ENCODE results near the gene ANKHD1. TPM values are rescaled to one million over a fixed set of nuclear protein-coding genes. Genes with fewer than 3 reads are reported as not detected.

ANKHD1 gene
- polyA plus RNA-seq, 3 donors, result 29.0 to 110 (median 43.6) TPM

DNA sequence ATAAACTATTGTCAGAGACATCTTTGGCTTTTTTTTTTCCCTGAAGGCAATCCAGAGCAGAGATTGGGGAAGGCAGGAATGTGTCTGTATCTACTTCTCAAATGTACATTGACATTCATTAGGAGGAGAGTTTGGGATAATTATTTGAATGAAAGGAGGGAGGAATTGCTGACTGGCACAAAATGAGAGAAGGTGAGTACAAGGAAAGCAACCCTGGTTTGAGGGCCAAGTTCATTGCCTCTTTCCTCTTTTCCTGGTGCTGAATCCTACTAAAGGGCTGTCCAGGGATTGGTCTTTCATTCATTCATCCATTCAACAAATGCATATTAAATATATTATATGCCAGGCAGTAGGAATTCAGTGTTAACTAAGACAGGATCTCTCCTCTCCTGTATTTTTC is 18.8 kb upstream of the ANKHD1 start:
- Histone ChIP-seq H3K27ac (ENCODE audit: low read depth in 1 of 2, low read length in 2 of 2) (no peak overlapping the region), H3K9ac (ENCODE audit: insufficient read depth, low read length, poor library complexity, severe bottlenecking) (no peak overlapping the region), H3K36me3 (replicated peaks in 1 of 2; ENCODE audit: control insufficient read depth in 1 of 2, insufficient read depth in 2 of 2, low read length in 2 of 2) (no peaks in the 10 kb centered on the region), H3K4me1 (ENCODE audit: control insufficient read depth in 1 of 2, insufficient read depth in 2 of 2, low read length in 2 of 2) (peaks cover 0 to 6% of the 10 kb centered on the region in 2 donors), H3K9me3 (replicated peaks in 1 of 2; ENCODE audit: control insufficient read depth in 1 of 2, insufficient read depth in 1 of 2, low read length in 2 of 2) (no peaks in the 10 kb centered on the region), H3K79me2 (ENCODE audit: insufficient read depth, low read length) (no peaks in the 10 kb centered on the region), H3K4me3 (replicated peaks in 1 of 3; ENCODE audit: low read depth in 2 of 3, low read length in 3 of 3) (no peak overlapping the region), H3K4me2 (replicated peaks; ENCODE audit: extremely low read depth, low read length, poor library complexity, severe bottlenecking) (no peak overlapping the region), H4K20me1 (ENCODE audit: insufficient read depth, low read length) (no peaks in the 10 kb centered on the region), H3K27me3 (ENCODE audit: control insufficient read depth in 2 of 2, insufficient read depth in 2 of 2, low read length in 2 of 2) (no peaks in the 10 kb centered on the region), H2AFZ (ENCODE audit: insufficient read depth, low read depth, low read length, poor library complexity, severe bottlenecking) (no peak overlapping the region)
- no peak for DNase-seq
- no peaks in the 10 kb centered on the region for H3K36me3 Mint-ChIP-seq
- intact Hi-C loops (cut with micrococcal nuclease), result no loop called here
- TF ChIP-seq, protein P1, sequence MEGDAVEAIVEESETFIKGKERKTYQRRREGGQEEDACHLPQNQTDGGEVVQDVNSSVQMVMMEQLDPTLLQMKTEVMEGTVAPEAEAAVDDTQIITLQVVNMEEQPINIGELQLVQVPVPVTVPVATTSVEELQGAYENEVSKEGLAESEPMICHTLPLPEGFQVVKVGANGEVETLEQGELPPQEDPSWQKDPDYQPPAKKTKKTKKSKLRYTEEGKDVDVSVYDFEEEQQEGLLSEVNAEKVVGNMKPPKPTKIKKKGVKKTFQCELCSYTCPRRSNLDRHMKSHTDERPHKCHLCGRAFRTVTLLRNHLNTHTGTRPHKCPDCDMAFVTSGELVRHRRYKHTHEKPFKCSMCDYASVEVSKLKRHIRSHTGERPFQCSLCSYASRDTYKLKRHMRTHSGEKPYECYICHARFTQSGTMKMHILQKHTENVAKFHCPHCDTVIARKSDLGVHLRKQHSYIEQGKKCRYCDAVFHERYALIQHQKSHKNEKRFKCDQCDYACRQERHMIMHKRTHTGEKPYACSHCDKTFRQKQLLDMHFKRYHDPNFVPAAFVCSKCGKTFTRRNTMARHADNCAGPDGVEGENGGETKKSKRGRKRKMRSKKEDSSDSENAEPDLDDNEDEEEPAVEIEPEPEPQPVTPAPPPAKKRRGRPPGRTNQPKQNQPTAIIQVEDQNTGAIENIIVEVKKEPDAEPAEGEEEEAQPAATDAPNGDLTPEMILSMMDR (IDR thresholded peaks at IDR 0.05), result no peak
- no peak overlapping the region for H3K4me3 Mint-ChIP-seq
- H3K27ac Mint-ChIP-seq, result no peak overlapping the region
- H3K9me3 Mint-ChIP-seq, result peaks cover 0 to 7% (median 2%) of the 10 kb centered on the region in 7 donors
- no peaks in the 10 kb centered on the region for H3K27me3 Mint-ChIP-seq (ENCODE audit: low read depth in 3 of 3)
- peaks cover 5% of the 10 kb centered on the region for H3K4me1 Mint-ChIP-seq

DNA sequence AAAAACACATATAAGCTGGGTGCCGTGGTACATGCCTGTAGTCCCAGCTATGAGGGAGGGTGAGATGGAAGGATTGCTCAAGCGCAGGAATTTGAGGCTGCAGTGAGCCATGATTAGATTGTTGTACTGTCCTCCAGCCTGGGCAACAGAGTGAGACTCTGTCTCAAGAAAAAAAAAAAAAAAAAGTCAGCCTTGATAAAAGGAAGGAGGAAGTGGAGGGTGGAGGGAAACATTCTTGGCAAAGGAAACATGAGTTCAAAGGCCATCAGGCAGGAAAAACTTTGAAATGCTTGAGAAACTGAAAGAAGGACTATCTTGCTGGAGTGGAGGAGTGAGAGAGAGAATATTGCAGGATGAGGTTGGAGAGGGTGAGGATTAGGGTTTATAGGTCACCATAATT is 18.3 kb upstream of the ANKHD1 start:
- peak overlapping the region in 2 of 7 donors; percentile 29 to 46 for H3K27ac Mint-ChIP-seq
- intact Hi-C loops (cut with micrococcal nuclease), result no loop called here
- H4K20me1 ChIP-seq (ENCODE audit: insufficient read depth, low read length), result no peaks in the 10 kb centered on the region

More for the DNA sequence above, 18.3 kb upstream of the ANKHD1 start:
- Histone ChIP-seq H2AFZ (ENCODE audit: insufficient read depth, low read depth, low read length, poor library complexity, severe bottlenecking) (no peak overlapping the region), H3K9ac (ENCODE audit: insufficient read depth, low read length, poor library complexity, severe bottlenecking) (no peak overlapping the region), H3K79me2 (ENCODE audit: insufficient read depth, low read length) (no peaks in the 10 kb centered on the region), H3K4me2 (replicated peaks; ENCODE audit: extremely low read depth, low read length, poor library complexity, severe bottlenecking) (no peak overlapping the region), H3K36me3 (replicated peaks in 1 of 2; ENCODE audit: control insufficient read depth in 1 of 2, insufficient read depth in 2 of 2, low read length in 2 of 2) (no peaks in the 10 kb centered on the region), H3K27me3 (ENCODE audit: control insufficient read depth in 2 of 2, insufficient read depth in 2 of 2, low read length in 2 of 2) (no peaks in the 10 kb centered on the region), H3K9me3 (replicated peaks in 1 of 2; ENCODE audit: control insufficient read depth in 1 of 2, insufficient read depth in 1 of 2, low read length in 2 of 2) (no peaks in the 10 kb centered on the region), H3K27ac (ENCODE audit: low read depth in 1 of 2, low read length in 2 of 2) (no peak overlapping the region), H3K4me3 (replicated peaks in 1 of 3; ENCODE audit: low read depth in 2 of 3, low read length in 3 of 3) (no peak overlapping the region), H3K4me1 (ENCODE audit: control insufficient read depth in 1 of 2, insufficient read depth in 2 of 2, low read length in 2 of 2) (peaks cover 0 to 6% of the 10 kb centered on the region in 2 donors)
- WGBS (ENCODE audit: insufficient coverage), result 96% methylated on average over 2 of the region's 2 CpGs
- Mint-ChIP-seq H3K4me1 (peaks cover 5% of the 10 kb centered on the region), H3K27me3 (ENCODE audit: low read depth in 3 of 3) (no peaks in the 10 kb centered on the region), H3K4me3 (no peak overlapping the region), H3K36me3 (no peaks in the 10 kb centered on the region), H3K9me3 (peaks cover 0 to 7% (median 2%) of the 10 kb centered on the region in 7 donors)
- TF ChIP-seq, protein P1 (IDR thresholded peaks at IDR 0.05), result no peak
- no peak for DNase-seq

Data from CD14-positive monocyte (primary cell).